SK-N-SH (cell line): Measurements from ENCODE around the gene DTX3L. TPM values are rescaled to one million over a fixed set of nuclear protein-coding genes. Genes with fewer than 3 reads are reported as not detected.

Experiments
- CTCF ChIA-PET: fragments of 300-600, 350-600 bp; formaldehyde crosslinking; extraction: SDS; loops from one replicate; lab custom pipeline; 2021; lab: Yijun Ruan, JAX
- POLR2A ChIA-PET: fragments of 350-600 bp; sonication (Branson Sonifier 250); formaldehyde crosslinking; extraction: SDS; loops from one replicate; lab custom pipeline; 2020; ENCODE audit warnings: antibody characterized with exemption, inconsistent platforms; lab: Yijun Ruan, JAX
- DNase-seq: peaks from one replicate; pipeline ENCODE4 v3.0.0; 2012
- H2AFZ ChIP-seq: fragments of 200-600 bp; sonication (generic); 2 replicates; pipeline ENCODE4 v1.8.1; 2016; ENCODE audit warnings: antibody characterized with exemption, mild to moderate bottlenecking, low read depth
- H3F3A ChIP-seq: fragments of 200-600 bp; sonication (generic); replicated peaks from 2 replicates; pipeline ENCODE3; 2016; ENCODE audit warnings: antibody characterized with exemption, mild to moderate bottlenecking; ENCODE audit not compliant: insufficient read depth
- H3K27ac ChIP-seq, 2 experiments: fragments of 200-500 bp in 1 of 2; fragments of 200-600 bp in 1 of 2; sonication (Bioruptor generic) in 1 of 2; sonication (generic), shearing (Covaris generic) in 1 of 2; 2 replicates each; pipeline versions ENCODE4 v1.5.1 to v1.6.1; 2014 to 2016; ENCODE audit warnings: low read depth in 2 of 2, inconsistent platforms in 1 of 2, low read length in 1 of 2, mild to moderate bottlenecking in 1 of 2, mixed read lengths in 1 of 2
- H3K27me3 ChIP-seq: fragments of 200-600 bp; sonication (generic), shearing (Covaris generic); 2 replicates; pipeline ENCODE4 v1.6.1; 2016; ENCODE audit warnings: mixed run types; ENCODE audit not compliant: insufficient read depth
- H3K36me3 ChIP-seq, 2 experiments: fragments of 200-500 bp in 1 of 2; fragments of 200-600 bp in 1 of 2; sonication (Bioruptor generic) in 1 of 2; sonication (generic) in 1 of 2; replicated peaks in 1 of 2; 2 replicates each; pipeline versions ENCODE3 to v1.5.1; 2014 to 2016; ENCODE audit warnings: low read length in 1 of 2, mild to moderate bottlenecking in 1 of 2; ENCODE audit not compliant: insufficient read depth in 2 of 2, control insufficient read depth in 1 of 2
- H3K4me1 ChIP-seq, 2 experiments: fragments of 200-500 bp in 1 of 2; fragments of 200-600 bp in 1 of 2; sonication (Bioruptor generic) in 1 of 2; sonication (generic), shearing (Covaris generic) in 1 of 2; 2 replicates each; pipeline versions ENCODE4 v1.5.1 to v1.6.1; 2014 to 2016; ENCODE audit warnings: low read depth in 1 of 2, low read length in 1 of 2, mixed run types in 1 of 2; ENCODE audit not compliant: insufficient read depth in 2 of 2, control insufficient read depth in 1 of 2
- H3K4me2 ChIP-seq: fragments of 200-600 bp; sonication (generic), shearing (Covaris generic); 2 replicates; pipeline ENCODE4 v1.6.1; 2017; ENCODE audit warnings: mixed run types
- H3K4me3 ChIP-seq, 2 experiments: fragments of 200-500 bp in 1 of 2; fragments of 200-600 bp in 1 of 2; sonication (Bioruptor generic) in 1 of 2; sonication (generic), shearing (Covaris generic) in 1 of 2; 2 replicates each; pipeline versions ENCODE4 v1.5.1 to v1.8.1; 2014 to 2016; ENCODE audit warnings: low read depth in 2 of 2, inconsistent platforms in 1 of 2, low read length in 1 of 2, mild to moderate bottlenecking in 1 of 2, mixed read lengths in 1 of 2, moderate library complexity in 1 of 2
- H3K79me2 ChIP-seq: fragments of 200-600 bp; sonication (generic); 2 replicates; pipeline ENCODE4 v1.8.1; 2017; ENCODE audit warnings: mild to moderate bottlenecking; ENCODE audit not compliant: insufficient read depth
- H3K9ac ChIP-seq: fragments of 200-600 bp; sonication (generic); 2 replicates; pipeline ENCODE4 v1.6.1; 2017; ENCODE audit warnings: mixed run types
- H3K9me2 ChIP-seq: fragments of 200-600 bp; sonication (generic); 2 replicates; pipeline ENCODE4 v1.6.1; 2017; ENCODE audit warnings: mixed run types
- H3K9me3 ChIP-seq: fragments of 200-600 bp; sonication (generic); 2 replicates; pipeline ENCODE4 v1.6.1; 2017; ENCODE audit warnings: mixed run types, mild to moderate bottlenecking, moderate library complexity
- H4K20me1 ChIP-seq: fragments of 200-600 bp; sonication (generic); 2 replicates; pipeline ENCODE4 v1.6.1; 2017; ENCODE audit warnings: mild to moderate bottlenecking, mixed run types; ENCODE audit not compliant: insufficient read depth
- CHD2 ChIP-seq: fragments of 150-350 bp; IDR thresholded peaks from 2 replicates; pipeline ENCODE4 v1.6.1; 2018; ENCODE audit warnings: low read length; ENCODE audit not compliant: partially characterized antibody
- EP300 ChIP-seq, 2 experiments: IDR thresholded peaks; 2 replicates each; pipeline versions ENCODE4 v1.4.0 to v1.6.1; 2012; ENCODE audit warnings: borderline replicate concordance in 1 of 2, low read depth in 1 of 2, low read length in 1 of 2
- FOXM1 ChIP-seq: IDR thresholded peaks from 2 replicates; pipeline ENCODE4 v1.4.0; 2012; ENCODE audit warnings: low read depth, mild to moderate bottlenecking
- GABPA ChIP-seq: IDR thresholded peaks from 2 replicates; pipeline ENCODE4 v1.4.0; 2012; ENCODE audit warnings: low read depth, mild to moderate bottlenecking
- JUND ChIP-seq: IDR thresholded peaks from 2 replicates; pipeline ENCODE4 v1.4.0; 2012
- MEF2A ChIP-seq: IDR thresholded peaks from 2 replicates; pipeline ENCODE4 v1.4.0; 2012; ENCODE audit warnings: low read depth, borderline replicate concordance
- MXI1 ChIP-seq: IDR thresholded peaks from 2 replicates; pipeline ENCODE4 v1.6.1; 2012; ENCODE audit warnings: mild to moderate bottlenecking, low read depth, low read length, improper control_type of control experiment
- NFIC ChIP-seq: IDR thresholded peaks from 2 replicates; pipeline ENCODE4 v1.4.0; 2012; ENCODE audit warnings: borderline replicate concordance
- NRF1 ChIP-seq: IDR thresholded peaks from 2 replicates; pipeline ENCODE4 v1.6.1; 2012; ENCODE audit warnings: low read depth, mild to moderate bottlenecking, low read length
- RCOR1 ChIP-seq: fragments of 150-350 bp; IDR thresholded peaks from 2 replicates; pipeline ENCODE4 v1.6.1; 2017; ENCODE audit warnings: antibody characterized with exemption, low read length
- RFX5 ChIP-seq: IDR thresholded peaks from 2 replicates; pipeline ENCODE4 v1.6.1; 2012; ENCODE audit warnings: mild to moderate bottlenecking, improper control_type of control experiment, low read length
- RXRA ChIP-seq: IDR thresholded peaks from 2 replicates; pipeline ENCODE4 v1.4.0; 2012; ENCODE audit warnings: low read depth, mild to moderate bottlenecking, borderline replicate concordance
- SIN3A ChIP-seq: IDR thresholded peaks from 2 replicates; pipeline ENCODE4 v1.6.1; 2012; ENCODE audit warnings: low read depth, mild to moderate bottlenecking, low read length, moderate library complexity, borderline replicate concordance
- TEAD4 ChIP-seq: IDR thresholded peaks from 2 replicates; pipeline ENCODE4 v1.4.0; 2012; ENCODE audit warnings: mild to moderate bottlenecking, borderline replicate concordance; ENCODE audit not compliant: insufficient read depth
- YY1 ChIP-seq: IDR thresholded peaks from 2 replicates; pipeline ENCODE4 v1.4.0; 2012; ENCODE audit warnings: low read depth, mild to moderate bottlenecking
- WGBS: methylation state at CpG from one replicate; pipeline ENCODE4 v1.1.6; 2017; ENCODE audit warnings: low lambda C conversion rate; 5-methylcytosine and 5-hydroxymethylcytosine counted together
- polyA plus RNA-seq, 3 experiments: library from polyadenylated mRNA; depleted of rRNA; stranded (reverse); fragments of >200 nt; gene quantifications; 2 replicates each; pipeline ENCODE4 v1.2.3, GENCODE V29; 2012
- TF ChIP-seq, protein P1 (sequence below): IDR thresholded peaks from 2 replicates; pipeline ENCODE4 v1.4.0; 2012; ENCODE audit warnings: low read depth
- TF ChIP-seq, protein P2 (sequence below): fragments of 200-600 bp; sonication (generic); IDR thresholded peaks from 2 replicates; pipeline ENCODE4 v1.6.1; 2017; ENCODE audit warnings: antibody characterized with exemption, mild to moderate bottlenecking, moderate library complexity
- TF ChIP-seq, protein P3 (sequence below): IDR thresholded peaks from 2 replicates; pipeline ENCODE4 v1.4.0; 2012; ENCODE audit warnings: low read depth, borderline replicate concordance

DTX3L gene
- polyA plus RNA-seq, 1 of the 3 experiments (the other 2 are of a cell fraction), result 2.7 TPM

DNA sequence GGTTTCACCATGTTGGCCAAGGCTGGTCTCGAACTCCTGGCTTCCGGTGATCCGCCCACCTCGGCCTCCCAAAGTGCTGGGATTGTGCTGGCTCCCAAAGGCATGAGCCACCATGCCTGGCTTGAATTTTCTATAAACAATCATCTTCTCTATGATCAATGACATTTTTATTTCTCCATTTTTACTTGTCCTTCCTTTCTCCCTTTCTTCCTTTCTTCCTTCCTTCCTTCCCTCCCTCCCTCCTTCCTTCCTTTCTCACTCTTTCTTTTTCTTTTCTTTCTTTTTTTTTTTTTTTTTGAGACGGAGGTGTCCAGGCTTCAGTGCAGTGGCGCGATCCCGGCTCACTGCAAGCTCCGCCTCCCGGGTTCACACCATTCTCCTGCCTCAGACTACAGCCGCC, 40.8 kb upstream of the DTX3L start:
- H3K27ac ChIP-seq, result no peak overlapping the region
- H3F3A ChIP-seq, result no peaks in the 10 kb centered on the region
- TF ChIP-seq MEF2A (no peak), GABPA (no peak), MXI1 (no peak), YY1 (no peak), FOXM1 (no peak), TEAD4 (no peak), NRF1 (no peak), RFX5 (no peak), EP300 (IDR thresholded peaks at IDR 0.05; ENCODE audit: borderline replicate concordance in 1 of 2, low read depth in 1 of 2, low read length in 1 of 2) (no peak), SIN3A (no peak)
- TF ChIP-seq, protein P1, sequence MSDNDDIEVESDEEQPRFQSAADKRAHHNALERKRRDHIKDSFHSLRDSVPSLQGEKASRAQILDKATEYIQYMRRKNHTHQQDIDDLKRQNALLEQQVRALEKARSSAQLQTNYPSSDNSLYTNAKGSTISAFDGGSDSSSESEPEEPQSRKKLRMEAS, result no peak
- TF ChIP-seq, all 33 proteins: peak for 0
- Histone ChIP-seq H3K4me2 (no peak overlapping the region), H3K9me3 (no peaks in the 10 kb centered on the region), H3K4me3 (no peak overlapping the region), H3K9ac (no peak overlapping the region), H3K4me1 (no peaks in the 10 kb centered on the region), H3K9me2 (peaks cover 4% of the 10 kb centered on the region; the same call in 1 of the 2 replicates), H3K79me2 (no peaks in the 10 kb centered on the region), H2AFZ (no peak overlapping the region), H4K20me1 (no peaks in the 10 kb centered on the region), H3K27me3 (no peaks in the 10 kb centered on the region), H3K36me3 (peaks cover 0 to 4% of the 10 kb centered on the region in 2 experiments)
- DNase-seq, result no peak
- POLR2A ChIA-PET, result no interaction called here
- 93% methylated on average over 11 of the region's 11 CpGs for WGBS
- CTCF ChIA-PET, result no interaction called here

DNA sequence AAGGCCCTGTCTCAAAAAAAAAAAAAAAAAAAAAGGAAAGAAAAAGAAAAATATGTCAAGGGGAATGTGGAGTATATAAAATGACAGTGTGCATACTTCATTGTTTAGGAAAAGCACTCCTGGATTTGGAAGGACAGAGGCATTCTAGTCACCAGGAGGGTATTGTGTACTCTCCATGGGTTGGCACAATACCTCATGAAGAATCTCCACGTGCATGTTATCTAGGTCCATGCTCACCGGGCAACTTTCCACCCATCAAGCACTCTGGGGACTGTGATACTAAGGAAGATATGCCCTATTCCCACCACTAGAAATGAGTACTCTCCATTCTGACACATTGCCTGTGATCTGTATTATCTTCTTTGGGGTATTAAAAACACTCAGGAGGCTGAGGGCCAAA, 34.0 kb upstream of the DTX3L start:
- H3K36me3 ChIP-seq, result peaks cover 13 to 31% of the 10 kb centered on the region in 2 experiments
- POLR2A ChIA-PET, result no interaction called here
- H3K9me3 ChIP-seq, result no peaks in the 10 kb centered on the region
- no peak overlapping the region for H3K4me3 ChIP-seq
- H3K27me3 ChIP-seq, result no peaks in the 10 kb centered on the region
- no peak overlapping the region for H3K9ac ChIP-seq
- no peak overlapping the region for H3K27ac ChIP-seq
- peaks cover 6% of the 10 kb centered on the region for H3F3A ChIP-seq
- no peak for DNase-seq
- H2AFZ ChIP-seq, result no peak overlapping the region
- H3K79me2 ChIP-seq, result no peaks in the 10 kb centered on the region
- H3K4me1 ChIP-seq, result 0 out of 4 replicates have a peak, but pooled peaks cover 0 to 7% of the 10 kb centered on the region in 2 experiments
- CTCF ChIA-PET, result interaction anchor here (0.5 kb wide), 1 partner anchor 354 kb away, joined by 3 read pairs; no protein-coding TSS in a partner anchor
- H3K9me2 ChIP-seq, result no peaks in the 10 kb centered on the region
- 75% methylated on average over 2 of the region's 2 CpGs for WGBS
- TF ChIP-seq, protein P2, sequence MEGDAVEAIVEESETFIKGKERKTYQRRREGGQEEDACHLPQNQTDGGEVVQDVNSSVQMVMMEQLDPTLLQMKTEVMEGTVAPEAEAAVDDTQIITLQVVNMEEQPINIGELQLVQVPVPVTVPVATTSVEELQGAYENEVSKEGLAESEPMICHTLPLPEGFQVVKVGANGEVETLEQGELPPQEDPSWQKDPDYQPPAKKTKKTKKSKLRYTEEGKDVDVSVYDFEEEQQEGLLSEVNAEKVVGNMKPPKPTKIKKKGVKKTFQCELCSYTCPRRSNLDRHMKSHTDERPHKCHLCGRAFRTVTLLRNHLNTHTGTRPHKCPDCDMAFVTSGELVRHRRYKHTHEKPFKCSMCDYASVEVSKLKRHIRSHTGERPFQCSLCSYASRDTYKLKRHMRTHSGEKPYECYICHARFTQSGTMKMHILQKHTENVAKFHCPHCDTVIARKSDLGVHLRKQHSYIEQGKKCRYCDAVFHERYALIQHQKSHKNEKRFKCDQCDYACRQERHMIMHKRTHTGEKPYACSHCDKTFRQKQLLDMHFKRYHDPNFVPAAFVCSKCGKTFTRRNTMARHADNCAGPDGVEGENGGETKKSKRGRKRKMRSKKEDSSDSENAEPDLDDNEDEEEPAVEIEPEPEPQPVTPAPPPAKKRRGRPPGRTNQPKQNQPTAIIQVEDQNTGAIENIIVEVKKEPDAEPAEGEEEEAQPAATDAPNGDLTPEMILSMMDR, result no peak
- TF ChIP-seq, protein P3, sequence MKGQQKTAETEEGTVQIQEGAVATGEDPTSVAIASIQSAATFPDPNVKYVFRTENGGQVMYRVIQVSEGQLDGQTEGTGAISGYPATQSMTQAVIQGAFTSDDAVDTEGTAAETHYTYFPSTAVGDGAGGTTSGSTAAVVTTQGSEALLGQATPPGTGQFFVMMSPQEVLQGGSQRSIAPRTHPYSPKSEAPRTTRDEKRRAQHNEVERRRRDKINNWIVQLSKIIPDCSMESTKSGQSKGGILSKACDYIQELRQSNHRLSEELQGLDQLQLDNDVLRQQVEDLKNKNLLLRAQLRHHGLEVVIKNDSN, result no peak
- no peak for TF ChIP-seq CHD2
- TF ChIP-seq NRF1, result no peak
- no peak for TF ChIP-seq RCOR1
- no peak for TF ChIP-seq NFIC
- no peak for TF ChIP-seq JUND
- TF ChIP-seq GABPA, result no peak
- TF ChIP-seq RXRA, result no peak
- no peak for TF ChIP-seq SIN3A
- no peak for TF ChIP-seq RFX5
- H4K20me1 ChIP-seq, result no peaks in the 10 kb centered on the region
- no peak overlapping the region for H3K4me2 ChIP-seq
